Inflammatory macrophage treated with lipopolysaccharide for 4 hours (primary cell): ENCODE results near the gene NIPBL.
"Not testable (repeated sequence)": the region's sequence is repeated elsewhere in the genome, so short reads cannot be mapped to it uniquely, and the experiment has no call there.

Source experiments
- DNase-seq: peaks from one replicate; pipeline ENCODE4 v3.0.0-alpha.2; 2020

Gene NIPBL

DNA sequence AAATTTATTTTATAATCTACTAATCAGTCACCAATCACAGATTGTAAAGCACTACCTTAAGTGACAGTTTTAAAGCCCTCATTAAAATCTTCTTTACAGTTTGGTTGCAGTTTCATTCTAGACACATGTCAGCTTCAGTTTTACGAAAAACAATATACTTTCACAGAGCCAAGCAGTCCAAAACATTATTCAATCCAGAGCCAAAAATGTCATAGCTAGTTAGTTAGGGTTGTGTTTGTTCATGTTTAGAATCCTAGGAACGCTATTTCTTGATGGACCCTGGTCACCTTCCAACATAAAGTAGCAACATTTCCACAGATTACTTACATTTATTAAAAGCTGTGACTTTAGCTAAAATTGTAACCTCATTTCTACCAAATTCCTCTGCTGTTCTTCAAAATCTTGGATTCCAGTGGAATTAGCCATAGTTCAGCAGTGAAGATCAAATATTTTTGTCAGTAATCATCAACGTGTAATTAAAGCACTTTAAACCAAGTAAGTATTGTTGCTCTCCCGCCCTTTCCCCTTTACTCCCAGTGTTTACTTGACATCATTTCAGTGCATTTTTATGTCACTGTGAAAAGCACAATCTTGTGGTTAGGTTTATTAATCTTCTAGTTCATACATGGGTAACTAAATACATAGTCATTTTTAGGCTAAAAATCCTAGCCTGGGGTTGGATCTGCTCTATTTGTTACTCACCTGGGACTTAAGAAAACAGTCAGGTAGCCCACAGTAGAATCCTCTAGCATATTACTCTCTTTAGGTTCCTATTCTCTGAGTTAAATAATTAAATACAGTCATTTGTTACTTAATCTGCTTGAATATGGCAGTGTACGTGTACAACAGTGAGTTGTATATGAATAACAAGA is 74.3 kb downstream of the NIPBL start:
- DNase-seq, result no peak

DNA sequence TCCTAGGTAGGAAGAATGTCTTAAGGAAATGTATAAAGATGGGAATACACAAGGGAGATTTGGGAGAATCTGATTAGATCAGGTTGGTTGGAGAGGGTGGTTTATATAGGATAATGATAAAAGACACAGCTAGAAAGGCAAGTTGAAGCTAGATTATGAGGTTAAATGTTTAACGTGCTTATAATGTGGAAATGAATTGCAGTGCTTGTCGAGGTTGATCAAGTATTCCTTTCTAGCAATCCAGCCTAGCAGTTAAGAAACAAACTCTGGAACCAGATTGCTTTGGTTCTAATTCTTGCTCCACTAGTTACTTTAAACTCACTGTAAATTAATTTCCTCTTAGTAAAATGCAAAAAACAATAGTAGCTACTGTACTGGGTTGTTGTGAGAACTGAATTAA is 76.5 kb downstream of the NIPBL start:
- DNase-seq, result no peak

DNA sequence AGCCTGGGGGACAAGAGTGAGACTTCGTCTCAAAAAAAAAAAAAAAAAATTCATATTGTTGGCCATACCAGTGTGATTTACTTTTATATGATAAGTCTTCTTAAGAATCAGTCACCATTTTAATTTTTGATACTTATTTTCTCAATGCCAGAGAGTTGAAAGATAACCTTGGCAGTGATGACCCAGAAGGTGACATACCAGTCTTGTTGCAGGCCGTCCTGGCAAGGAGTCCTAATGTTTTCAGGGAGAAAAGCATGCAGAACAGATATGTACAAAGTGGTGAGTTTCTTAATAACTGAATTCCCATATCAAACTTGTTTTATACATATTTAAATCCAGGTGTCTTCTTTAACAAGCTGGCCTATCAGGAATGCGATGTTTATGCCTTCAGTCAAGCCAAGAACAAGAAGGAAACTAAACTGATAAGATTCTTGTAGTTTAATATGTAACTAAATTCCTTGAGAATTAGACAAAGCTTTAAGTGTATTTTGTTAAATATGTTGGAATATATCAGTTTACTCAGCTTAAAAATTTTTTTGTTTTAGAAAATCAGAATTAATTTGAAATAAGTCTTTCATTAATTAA is 81.5 kb downstream of the NIPBL start:
- no peak for DNase-seq

DNA sequence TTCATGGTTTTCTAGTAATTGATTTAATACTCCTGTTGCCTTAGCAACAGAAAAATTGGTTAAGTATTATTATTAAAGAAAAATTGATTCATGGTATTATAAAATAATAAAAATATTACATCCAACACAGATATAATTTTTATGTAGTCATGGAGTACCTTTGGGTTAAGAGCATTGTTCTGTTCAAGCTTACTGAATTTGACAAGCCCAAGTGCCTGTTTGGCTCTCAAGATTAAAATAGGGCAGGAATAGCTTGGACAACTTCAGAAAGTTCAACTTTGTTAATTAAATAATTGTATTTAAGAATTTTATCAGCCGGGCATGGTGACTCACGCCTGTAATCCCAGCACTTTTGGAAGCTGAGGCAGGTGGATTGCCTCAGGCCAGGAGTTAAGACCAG is 82.0 kb downstream of the NIPBL start:
- no peak for DNase-seq

DNA sequence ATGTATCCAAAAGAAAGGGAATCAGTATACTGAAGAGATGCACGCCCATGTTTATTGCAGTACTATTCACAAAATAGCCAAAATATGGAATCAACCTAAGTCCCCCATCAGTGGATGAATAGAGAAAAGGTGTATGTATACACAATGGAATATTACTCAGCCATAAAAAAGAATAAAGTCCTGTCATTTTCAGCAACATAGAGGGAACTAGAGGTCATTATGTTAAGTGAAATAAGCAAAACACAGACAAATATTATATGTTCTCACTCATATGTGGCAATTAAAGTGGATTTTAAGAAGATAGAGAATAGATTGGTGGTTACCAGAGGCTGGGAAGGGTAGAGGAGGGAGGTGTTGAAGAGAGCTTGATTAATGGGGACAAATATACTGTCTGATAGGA is 88.6 kb downstream of the NIPBL start:
- DNase-seq, result no peak

DNA sequence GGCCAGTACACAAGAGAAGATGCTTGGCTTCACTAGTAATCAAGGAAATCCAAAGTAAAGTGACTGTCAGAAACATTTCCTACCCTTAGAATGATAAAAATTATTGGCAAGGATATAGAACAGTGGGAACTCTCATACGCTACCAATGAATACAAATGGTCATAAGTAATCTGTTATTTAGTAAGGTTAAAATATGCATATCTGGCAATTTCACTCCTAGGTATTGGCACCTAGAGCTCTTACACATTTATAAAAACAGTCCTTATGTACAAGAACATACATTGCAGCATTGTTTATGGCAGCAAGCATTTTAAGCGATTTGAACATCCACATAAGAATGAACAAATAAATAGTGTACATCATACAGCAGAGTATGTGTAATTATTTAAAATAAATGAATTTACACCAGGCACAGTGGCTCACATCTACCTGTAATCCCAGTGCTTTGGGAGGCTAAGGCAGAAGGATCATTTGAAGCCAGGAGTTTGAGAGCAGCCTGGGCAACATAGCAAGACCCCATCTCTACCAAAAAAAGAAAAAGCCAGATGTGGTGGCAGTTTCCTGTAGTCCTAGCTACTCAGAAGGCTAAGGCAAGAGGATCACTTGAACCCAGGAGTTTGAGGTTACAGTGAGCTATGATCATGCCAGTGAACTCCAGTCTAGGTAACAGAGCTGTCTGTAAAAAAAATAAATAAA is 93.3 kb downstream of the NIPBL start:
- DNase-seq, result no peak

DNA sequence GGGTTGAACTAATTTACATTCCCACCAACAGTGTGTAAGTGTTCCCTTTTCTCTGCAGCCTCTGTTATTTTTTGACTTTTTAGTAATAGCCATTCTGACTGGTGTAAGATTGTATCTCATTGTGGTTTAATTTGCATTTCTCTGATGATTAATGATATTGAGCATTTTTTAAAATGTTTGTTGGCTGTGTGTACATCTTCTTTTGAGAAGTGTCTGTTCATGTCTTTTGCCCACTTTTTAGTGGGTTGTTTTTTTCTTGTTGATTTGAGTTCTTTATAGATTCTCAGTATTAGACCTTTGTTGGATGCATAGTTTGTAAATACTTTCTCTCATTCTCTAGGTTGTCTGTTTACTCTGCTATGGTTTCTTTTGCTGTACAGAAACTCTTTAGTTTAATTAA is 101.6 kb downstream of the NIPBL start:
- no peak for DNase-seq

DNA sequence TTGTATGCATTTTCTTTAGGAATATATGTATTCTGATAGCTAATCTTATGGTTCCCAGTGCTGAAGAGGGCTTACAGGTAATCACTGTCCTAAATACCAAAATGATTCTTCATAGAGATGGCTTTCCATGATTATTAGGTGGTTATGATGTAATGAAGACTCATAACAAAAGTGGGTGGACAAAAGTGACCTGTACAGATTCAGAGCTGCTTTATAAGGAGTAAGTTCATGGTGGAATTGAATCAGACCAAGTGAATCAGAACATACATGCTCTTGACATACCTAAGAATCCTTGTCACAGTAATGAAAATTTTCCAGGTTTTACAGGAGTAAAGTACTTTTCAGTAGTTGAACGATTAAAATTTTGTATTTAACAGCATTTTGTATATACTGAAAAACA is 105.6 kb downstream of the NIPBL start:
- no peak for DNase-seq

DNA sequence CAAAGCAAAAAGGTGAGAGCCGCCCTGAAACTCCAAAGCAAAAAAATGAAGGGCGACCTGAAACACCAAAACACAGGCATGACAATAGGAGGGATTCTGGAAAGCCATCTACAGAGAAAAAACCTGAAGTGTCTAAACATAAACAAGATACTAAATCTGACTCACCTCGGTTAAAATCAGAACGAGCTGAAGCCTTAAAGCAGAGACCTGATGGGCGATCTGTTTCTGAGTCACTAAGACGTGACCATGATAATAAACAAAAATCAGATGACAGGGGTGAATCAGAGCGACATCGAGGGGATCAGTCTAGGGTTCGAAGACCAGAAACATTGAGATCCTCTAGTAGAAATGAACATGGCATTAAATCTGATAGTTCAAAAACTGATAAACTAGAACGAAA is 108.8 kb downstream of the NIPBL start:
- DNase-seq, result no peak

DNA sequence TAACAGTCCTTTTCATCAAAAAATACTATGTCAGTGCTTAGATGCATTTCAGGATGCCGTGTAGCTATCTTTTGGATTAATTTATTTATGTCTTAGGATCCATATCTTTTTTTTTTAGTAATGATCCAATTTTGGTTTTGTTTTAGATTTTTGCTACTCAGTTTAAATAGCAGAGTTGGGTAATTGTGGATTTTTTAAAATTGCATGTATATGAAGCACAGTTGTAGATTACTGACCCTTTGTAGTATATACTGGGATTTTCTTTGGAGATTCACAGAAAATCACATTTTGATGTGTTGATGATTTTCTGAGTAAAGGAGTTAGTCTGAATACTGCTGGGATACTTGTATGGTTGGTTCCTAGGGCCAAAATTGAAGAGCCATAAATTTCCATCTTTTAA is 111.8 kb downstream of the NIPBL start:
- peak; percentile 52 for DNase-seq

DNA sequence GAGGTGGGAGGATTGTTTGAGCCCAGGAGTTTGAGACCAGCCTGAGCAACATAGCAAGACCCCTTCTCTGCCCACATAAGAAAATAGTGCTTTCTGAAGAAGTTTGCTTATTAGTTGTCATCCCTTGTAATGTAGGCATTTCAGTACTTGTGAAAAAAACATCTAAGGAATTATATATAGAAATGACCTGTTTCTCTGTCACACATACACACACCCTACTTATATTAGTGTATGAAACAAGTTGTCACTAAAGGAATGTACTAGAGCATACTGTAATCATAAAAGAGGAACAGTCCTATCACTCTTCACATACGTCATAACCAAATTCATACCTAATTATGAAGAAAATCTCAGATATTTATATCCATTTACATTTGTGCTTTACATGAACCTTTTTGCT is 122.0 kb downstream of the NIPBL start:
- no peak for DNase-seq

DNA sequence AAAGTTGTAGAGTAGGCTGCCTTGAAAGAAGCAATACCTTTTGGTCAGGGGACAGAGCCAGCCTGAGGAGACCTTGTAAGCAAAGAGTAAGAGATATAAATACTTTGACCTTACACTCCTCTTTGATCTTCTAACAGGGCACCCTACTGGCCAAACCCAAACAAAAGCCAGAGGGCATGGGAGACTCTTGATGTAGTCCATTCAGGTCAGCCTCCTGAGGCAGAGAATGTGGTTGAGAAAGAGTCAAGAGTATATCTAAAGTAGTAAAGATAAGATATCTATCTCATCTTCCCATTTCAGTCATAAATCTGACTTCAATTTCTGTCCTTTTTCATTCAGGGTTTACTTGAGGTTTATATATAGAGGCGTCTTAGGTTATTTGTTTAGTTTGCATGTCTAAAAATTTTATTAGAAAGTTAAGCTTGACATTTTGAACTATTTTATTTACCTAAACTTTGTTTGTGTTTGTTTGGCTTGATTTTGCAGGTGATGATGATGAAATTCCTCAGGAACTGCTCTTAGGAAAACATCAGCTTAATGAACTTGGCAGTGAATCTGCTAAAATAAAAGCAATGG is 125.7 kb downstream of the NIPBL start:
- no peak for DNase-seq

DNA sequence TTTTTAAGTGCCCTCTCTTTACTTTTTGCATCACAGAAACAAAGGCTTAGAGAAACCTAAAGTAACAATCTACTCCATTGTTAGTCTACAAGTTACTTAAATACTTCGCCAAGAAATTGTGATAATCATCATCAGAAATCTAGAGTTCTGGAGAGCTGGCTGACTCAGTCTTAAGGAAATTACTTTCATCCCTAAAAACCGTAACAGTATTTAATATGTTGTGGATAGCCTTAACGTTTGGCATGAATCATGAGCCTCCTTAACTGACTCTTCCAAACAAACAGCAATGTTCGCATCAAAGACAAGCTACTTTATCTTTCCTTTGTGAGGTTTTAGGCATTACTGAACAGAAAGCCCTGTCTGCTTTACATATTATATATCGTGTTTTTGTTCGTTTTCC is 128.7 kb downstream of the NIPBL start:
- no peak for DNase-seq

DNA sequence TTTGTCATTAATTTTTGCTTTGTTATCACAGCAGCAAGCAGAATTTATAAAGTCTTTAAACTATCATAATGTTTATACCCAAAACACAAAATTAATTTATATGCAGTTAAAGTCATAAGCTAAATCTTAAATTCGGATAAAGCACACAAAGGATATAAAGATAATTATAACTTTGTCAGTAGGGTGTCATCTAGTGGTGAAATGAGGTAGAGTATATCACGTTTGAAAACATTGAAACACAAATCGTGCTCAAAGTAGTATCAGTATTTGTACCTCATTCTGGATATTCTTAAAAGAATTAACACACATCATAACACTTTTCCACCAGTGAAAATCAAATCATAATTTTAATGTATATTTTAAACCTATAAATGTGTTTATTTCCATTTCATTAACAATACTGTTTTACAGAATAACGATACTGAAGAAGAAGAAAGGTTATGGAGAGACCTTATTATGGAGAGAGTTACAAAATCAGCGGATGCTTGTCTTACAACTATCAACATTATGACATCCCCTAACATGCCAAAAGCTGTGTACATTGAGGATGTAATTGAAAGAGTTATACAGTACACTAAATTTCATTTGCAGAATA is 129.5 kb downstream of the NIPBL start:
- DNase-seq, result peak; percentile 22

DNA sequence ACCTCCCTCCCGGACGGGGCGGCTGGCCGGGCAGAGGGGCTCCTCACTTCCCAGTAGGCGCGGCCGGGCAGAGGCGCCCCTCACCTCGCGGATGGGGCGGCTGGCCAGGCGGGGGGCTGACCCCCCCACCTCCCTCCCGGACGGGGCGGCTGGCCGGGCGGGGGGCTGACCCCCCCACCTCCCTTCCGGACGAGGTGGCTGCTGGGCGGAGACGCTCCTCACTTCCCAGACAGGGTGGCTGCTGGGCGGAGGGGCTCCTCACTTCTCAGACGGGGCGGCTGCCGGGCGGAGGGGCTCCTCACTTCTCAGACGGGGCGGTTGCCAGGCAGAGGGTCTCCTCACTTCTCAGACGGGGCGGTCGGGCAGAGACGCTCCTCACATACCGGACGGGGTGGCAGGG is 136.6 kb downstream of the NIPBL start:
- DNase-seq, result not testable (repeated sequence)

DNA sequence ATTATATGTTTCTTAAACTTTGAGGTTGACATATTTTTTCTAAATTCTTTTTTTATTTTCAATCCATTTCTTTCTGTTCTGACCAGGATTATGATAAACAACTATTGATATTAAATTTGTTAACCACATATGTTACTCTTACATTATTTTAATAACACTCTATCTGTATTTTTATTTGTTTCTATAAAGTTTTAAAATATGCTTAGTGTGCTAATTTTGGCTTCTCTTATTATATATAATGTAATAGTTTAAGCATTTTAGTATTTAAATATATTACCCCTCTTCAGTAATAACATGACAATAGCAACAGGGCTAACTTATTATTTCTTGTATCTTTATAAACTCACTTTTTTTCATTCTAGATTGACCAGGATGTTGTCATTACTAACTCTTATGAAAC is 137.8 kb downstream of the NIPBL start:
- DNase-seq, result no peak

DNA sequence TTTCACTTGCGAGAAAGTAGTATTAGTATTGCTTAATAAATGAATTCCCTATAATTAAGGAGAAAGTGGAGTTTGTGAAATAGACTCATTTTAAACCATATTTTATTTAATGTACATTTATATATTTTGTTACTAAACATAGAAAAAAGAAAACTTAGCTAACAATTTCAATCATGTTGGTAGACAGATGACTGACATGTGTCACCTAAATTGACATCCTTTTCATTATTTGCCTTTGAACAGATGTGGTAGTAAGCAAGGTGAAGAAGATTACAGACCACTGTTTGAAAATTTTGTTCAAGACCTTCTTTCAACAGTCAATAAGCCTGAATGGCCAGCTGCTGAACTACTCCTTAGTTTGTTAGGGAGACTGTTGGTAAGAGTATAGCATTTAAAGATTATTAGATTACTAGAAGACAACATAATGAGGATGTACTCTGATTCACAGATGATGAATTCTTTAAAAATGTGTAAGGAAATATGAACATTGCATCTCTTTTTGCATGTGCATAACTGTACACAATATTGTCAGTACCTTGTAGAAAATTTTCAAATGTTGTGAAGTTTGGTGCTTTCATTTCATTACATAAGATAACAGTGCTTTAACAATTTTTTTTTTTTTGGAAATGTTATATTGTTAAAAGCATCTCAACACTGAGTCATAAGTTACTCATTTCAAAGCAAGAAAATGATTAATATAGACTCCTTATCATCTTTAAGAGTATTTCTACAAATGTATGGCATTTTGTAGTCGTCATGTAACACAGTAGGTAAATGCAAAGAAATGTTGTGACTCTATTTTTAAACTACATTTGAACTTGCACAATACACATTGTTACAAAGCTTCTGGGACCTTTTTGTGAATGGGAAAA is 139.5 kb downstream of the NIPBL start:
- no peak for DNase-seq

DNA sequence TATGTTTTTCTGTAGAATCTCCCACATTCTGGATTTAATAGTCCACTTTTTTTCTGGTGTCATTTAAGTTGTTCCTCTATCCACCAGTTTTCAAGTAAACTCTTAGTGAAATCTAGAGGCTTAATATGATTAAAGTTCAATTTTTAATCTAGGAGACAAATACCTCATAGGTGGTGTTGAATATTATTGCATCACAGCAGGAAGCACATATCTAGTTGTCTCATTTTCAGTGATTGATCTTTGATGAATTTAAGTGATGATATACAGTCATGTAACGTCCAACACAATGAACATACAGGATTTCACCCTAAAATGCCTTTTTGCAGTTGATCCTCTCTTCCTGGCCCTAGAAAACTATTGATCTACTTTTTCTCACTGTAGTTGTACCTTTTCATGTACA is 152.3 kb downstream of the NIPBL start:
- no peak for DNase-seq

DNA sequence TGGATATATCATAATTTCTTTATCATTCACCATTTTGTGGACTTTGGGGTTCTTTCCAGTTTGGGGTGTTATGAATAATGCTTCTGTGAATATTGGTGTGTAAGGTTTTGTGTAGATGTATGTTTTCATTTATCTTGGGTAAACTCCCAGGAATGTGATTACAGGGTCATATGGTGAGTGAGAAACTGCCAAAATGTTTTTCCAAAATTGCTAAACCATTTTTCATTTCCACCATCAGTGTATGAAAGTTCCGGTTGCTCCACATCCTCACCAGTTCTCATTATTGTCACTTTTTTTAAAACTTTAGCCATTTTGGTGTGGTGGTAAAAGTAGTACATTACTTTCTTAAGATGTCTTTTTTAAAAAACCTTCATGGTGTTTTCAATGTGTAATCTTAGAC is 152.9 kb downstream of the NIPBL start:
- peak; percentile 24 for DNase-seq

DNA sequence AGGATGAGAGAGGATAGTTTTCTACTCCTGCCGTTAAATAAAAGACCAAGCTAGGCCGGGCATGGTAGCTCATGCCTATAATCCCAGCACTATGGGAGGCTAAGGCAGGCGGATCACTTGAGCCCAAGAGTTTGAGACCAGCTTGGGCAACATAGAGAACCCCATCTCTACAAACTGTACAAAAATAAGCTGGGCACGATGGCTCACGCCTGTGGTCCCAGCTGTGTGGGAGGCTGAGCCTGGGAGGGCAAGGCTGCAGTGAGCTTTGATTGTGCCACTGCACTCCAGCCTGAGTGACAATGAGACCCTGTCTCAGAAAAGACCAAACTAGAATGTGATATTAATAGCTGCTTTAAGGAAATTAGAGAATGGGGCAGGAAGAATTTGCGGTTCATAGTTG is 158.4 kb downstream of the NIPBL start:
- DNase-seq, result no peak

DNA sequence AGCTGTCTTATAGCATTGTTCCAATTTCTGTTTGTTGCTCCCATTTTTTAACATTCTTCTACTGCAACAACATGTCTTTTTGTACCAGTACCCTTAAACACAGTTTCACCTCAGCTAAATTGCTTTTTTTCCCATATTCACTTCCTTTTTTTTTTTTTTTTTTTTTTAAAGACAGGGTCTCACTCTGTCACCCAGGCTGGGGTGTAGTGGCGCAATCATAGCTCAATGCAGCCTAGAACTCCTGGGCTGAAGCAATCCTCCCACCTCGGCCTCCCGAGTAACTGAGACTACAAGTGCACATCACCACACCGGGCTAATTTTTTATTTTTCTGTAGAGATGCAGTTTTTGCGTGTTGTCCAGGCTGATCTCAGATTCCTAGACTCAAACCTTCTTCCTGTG is 161.3 kb downstream of the NIPBL start:
- no peak for DNase-seq

DNA sequence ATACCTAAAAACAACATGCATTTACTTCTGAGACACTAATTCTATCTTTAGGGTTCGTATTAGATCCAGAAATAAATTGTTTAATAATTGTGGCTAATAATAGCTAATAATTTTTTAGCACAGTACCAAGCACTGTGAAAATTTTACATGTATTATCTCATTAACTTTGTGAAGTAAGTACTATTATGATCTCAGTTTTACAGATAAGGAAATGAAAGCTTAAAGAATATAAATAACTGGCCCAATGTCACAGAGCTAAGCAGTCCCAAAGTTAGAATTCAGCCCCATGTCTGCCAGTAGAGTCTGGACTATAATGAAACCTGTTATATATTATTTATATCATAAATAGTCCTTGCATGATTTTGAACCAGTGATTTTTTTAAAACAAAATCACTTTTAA is 163.3 kb downstream of the NIPBL start:
- no peak for DNase-seq
